ENCODE data around the gene CCDC6.
"Not testable (repeated sequence)": the region's sequence is repeated elsewhere in the genome, so short reads cannot be mapped to it uniquely, and the experiment has no call there.

Gene CCDC6

GRCh38 chr10:59812519-59813122 is 93.7 kb downstream of the CCDC6 start:
- no peak for DNase-seq (ENCODE audit: low read depth in 2 of 2)

DNA sequence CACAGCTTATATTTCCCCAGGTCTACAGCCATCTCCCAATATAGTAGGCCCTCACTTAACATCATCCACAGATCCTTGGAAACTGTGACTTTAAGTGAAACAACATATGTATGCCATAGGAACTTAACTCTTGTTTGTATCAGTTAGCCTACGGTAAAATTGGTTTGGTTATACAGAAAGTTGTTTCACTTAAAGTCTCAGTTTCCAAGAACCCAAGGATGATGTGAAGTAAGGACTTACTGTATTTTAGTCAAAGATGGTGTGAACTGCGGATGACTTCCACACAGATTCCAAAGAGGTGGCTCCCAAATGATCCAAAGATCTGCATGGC is 96.7 kb downstream of the CCDC6 start:
- no peak for DNase-seq (ENCODE audit: low read depth in 2 of 2)

GRCh38 chr10:59808896-59809643 is 97.3 kb downstream of the CCDC6 start:
- DNase-seq (ENCODE audit: low read depth in 2 of 2): peak; percentile 2 to 32

- DNase-seq (ENCODE audit: low read depth in 2 of 2): no peak
Measured at GRCh38 chr10:59807629-59808620, 98.4 kb downstream of the CCDC6 start.

GRCh38 chr10:59805014-59805413 is 101.3 kb downstream of the CCDC6 start:
- no peak for DNase-seq (ENCODE audit: low read depth in 2 of 2)

- no peak for DNase-seq (ENCODE audit: low read depth in 2 of 2)
Measured at GRCh38 chr10:59804220-59804619, 102.1 kb downstream of the CCDC6 start.

GRCh38 chr10:59803714-59804113 is 102.6 kb downstream of the CCDC6 start:
- no peak for DNase-seq (ENCODE audit: low read depth in 2 of 2)

GRCh38 chr10:59801171-59801570 is 105.2 kb downstream of the CCDC6 start:
- DNase-seq (ENCODE audit: low read depth in 2 of 2): no peak

DNA sequence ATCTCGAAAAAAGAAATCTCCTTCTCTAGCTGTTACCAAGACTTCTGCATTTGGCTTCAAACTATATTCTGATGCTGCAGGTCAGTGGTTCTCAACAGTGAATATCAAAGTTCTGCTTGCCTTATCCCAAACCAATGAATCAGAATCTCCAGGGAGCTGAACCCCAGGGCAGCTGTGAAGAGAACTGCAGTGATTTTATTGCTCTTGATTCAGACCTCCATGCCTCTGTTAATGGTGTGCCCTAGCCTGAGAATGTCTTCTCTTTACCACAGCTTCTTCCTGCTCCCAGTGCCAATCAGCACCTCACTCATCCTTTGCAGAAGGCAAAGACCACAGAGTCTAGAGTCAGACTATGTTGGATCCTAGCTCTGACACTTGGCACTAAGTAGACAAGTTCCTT is 106.9 kb downstream of the CCDC6 start:
- no peak for DNase-seq (ENCODE audit: low read depth in 2 of 2)

GRCh38 chr10:59793919-59794318 is 112.4 kb downstream of the CCDC6 start:
- DNase-seq (ENCODE audit: low read depth in 2 of 2): no peak

DNA sequence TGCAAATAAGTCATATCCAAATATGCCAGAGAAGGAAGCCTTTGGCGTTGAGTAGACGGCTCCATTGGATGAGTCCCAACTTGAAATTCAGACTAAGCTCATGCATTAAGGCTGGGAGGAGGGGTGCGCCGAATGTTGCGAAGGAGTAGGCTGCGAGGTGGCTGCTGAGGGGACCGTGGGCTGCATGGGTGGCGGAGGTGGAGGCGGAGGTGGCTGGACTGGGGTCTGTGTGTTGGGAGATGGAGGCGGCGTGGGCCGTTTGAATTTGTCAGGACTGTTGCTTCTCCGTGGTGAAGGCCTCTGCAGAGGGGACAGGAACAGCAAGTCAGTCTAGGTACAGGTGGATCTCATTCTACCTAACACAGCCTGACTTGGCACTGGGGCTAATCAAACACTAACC is 113.5 kb downstream of the CCDC6 start:
- DNase-seq (ENCODE audit: low read depth in 2 of 2): no peak

- DNase-seq (ENCODE audit: low read depth in 2 of 2): no peak
Measured at GRCh38 chr10:59791601-59792000, 114.8 kb downstream of the CCDC6 start.

GRCh38 chr10:59790080-59790479 is 116.3 kb downstream of the CCDC6 start:
- not testable (repeated sequence) for DNase-seq (ENCODE audit: low read depth in 2 of 2)

DNA sequence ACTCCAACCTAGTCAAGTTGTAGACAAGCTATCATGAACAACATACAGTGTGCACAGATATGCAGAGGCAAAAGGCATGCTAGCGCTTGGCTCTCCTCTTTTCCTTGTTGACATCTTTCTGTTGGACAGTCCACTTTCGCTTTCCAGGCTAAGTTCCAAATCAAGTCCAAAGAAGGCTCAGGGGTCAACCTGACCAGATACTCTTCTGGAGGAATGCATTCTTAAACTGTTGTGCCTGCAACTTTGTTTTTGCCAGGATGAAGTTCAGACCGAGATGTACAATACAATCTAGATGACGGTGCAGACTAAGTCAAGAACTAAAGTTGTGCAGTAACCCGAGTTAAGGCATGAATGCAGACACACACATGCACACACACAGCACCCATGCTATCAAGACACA is 117.4 kb downstream of the CCDC6 start:
- not testable (repeated sequence) for DNase-seq (ENCODE audit: low read depth in 2 of 2)

DNA sequence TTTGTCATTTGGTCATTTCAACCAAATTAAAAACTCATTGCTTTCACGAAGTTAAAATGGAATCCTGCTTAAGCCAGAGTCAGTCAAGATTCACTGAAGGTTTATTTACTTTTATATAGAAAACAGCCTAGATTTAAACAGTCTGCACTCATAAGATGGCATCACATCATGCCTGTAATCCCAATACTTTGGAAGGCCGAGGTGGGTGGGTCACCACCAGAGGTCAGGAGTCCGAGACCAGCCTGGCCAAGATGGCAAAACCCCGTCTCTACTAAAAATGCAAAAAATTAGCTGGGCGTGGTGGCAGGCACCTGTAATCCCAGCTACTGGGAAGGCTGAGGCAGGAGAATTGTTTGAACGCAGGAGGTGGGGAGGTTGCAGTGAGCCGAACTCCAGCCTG is 119.3 kb downstream of the CCDC6 start:
- DNase-seq (ENCODE audit: low read depth in 2 of 2): not testable (repeated sequence)

- not testable (repeated sequence) for DNase-seq (ENCODE audit: low read depth in 2 of 2)
Measured at GRCh38 chr10:59785476-59785875, 120.9 kb downstream of the CCDC6 start.

DNA sequence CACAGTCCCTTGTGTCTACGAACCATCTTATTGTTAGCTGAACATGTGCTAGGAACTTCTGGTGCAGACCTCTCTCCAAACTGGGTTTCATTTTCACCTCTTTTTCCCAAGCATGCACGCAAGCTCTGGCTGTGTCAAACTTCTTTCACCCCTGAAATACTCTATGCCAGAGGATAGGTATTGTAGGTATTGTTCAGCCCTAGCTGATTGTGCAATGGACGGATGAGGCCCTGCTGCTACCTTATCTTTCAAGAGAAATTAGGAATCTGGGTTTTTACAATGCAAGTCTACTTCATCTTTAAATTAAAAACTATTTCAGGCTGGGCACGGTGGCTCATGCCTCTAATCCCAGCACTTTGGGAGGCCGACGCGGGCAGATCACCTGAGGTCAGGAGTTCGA is 124.8 kb downstream of the CCDC6 start:
- DNase-seq (ENCODE audit: low read depth in 2 of 2): no peak

DNA sequence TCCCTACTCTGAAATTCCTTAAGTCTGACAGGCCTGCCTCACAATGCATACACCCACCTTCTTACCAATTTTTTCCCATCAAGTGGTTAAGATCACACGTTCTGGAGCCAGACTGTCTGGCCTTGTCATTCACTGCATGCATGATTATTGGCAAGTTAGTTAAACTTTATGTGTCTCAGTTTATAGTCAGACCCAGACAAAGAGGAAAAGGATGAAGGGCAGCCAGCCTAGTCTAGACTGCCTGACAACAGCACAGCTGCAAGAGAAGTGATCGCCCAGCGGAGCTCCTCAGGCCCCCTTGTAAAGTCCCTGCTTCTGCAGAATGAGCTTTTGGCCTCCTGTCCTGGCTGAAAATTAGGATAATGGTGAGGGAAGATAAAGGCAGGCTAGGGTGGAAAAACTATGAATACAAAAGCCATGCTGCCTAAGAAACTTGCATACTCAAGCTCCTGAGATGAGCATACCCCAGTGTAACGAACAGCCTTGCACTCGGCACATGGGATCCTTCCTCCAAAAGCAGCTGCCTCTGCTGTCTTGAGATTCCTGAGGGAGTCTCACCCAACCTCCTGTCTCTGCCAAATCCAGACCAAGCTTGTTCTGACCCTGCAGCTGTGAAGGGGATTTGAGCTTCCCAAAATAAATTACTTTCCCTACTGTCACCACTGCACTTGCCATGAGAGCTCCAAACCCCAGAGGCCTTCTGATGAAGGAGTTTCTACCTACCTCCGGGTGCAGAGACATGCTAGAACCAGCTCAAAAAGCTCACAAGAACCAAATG is 126.4 kb downstream of the CCDC6 start:
- no peak for DNase-seq (ENCODE audit: low read depth in 2 of 2)

- DNase-seq (ENCODE audit: low read depth in 2 of 2): no peak
Measured at GRCh38 chr10:59774451-59774850, 131.9 kb downstream of the CCDC6 start.

DNA sequence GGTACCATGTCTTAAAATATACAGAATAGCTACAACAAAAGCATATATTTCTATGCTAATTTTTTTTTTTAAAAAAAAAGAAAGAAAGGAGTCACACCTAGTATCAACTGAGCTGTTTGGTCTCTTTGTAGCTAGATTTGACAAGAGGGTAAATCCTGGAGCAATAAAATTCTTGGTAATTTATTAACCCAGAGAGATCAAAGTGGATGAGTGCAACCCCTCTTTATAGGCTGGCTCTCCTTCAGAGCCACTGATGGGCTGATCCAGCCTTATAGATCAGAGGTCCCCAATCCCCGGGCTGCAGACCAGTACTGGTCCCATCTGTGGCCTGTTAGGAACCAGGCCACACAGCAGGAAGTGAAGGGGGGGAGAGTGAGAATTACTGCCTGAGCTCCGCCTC is 133.3 kb downstream of the CCDC6 start:
- no peak for DNase-seq (ENCODE audit: low read depth in 2 of 2)

GRCh38 chr10:59771162-59771807 is 135.1 kb downstream of the CCDC6 start:
- no peak for DNase-seq (ENCODE audit: low read depth in 2 of 2)

Measured in stimulated activated CD8-positive, alpha-beta memory T cell treated with anti-CD3 and anti-CD28 coated beads, Interleukin-15, amount 100 ng/mL, for 4 hours (primary cell).